ENCODE measurements around the gene SEMA6A.

GRCh38 chr5:116411101-116411571 lies 163.5 kb downstream of the SEMA6A start:
- no peak for TF ChIP-seq CTCF (IDR thresholded peaks at IDR 0.05)
- TF ChIP-seq POLR2A (IDR thresholded peaks at IDR 0.05) = no peak

Measured in Peyer's patch (tissue), 4 donors.